Measurements from ENCODE around the gene COMMD7. TPM values are rescaled to one million over a fixed set of nuclear protein-coding genes. Genes with fewer than 3 reads are reported as not detected.

Gene COMMD7
- total and polyA plus RNA-seq, 4 experiments from 2014 or later: 29.6 to 154 (median 67.3) TPM

DNA sequence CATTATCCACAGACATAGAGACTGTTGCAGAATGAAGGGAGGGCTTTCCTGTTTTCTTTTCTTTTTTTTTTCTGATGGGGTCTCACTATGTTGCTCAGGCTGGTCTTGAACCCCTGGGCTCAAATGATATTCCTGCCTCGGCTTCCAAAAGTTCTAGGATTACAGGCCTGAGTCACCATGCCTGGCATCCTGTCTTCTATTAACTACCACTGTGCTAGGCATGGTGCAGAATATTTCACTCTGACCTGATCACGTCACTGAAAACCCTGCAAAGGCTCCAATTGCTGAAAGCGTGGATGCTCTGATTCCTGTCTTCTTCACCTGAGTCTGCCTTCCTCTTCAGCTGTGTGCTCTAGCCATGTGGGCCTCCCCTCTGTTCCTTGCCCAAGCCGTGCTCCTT, 10.5 kb upstream of the COMMD7 start:
- DNase-seq: no peak
- Mint-ChIP-seq H3K4me3 (no peak overlapping the region), H3K36me3 (no peaks in the 10 kb centered on the region), H3K27me3 (no peaks in the 10 kb centered on the region), H3K9me3 (no peaks in the 10 kb centered on the region), H3K27ac (peak overlapping the region in 1 of 7 donors; percentile 19), H3K4me1 (no peaks in the 10 kb centered on the region)
- intact Hi-C loops (cut with micrococcal nuclease): no loop called here
- CTCF ChIA-PET (ENCODE audit: partially characterized antibody): no interaction called here
- H3K27ac ChIP-seq (ENCODE audit: low read depth, low read length): no peak overlapping the region
- H3K4me3 ChIP-seq (ENCODE audit: low read length in 2 of 2): no peak overlapping the region
- no peaks in the 10 kb centered on the region for H3K27me3 ChIP-seq (ENCODE audit: insufficient read depth, low read length)
- no peaks in the 10 kb centered on the region for H3K36me3 ChIP-seq (ENCODE audit: insufficient read depth, low read length)
- no peaks in the 10 kb centered on the region for H3K9me3 ChIP-seq (ENCODE audit: control insufficient read depth in 1 of 2, low read length in 2 of 2)
- no peaks in the 10 kb centered on the region for H3K4me1 ChIP-seq (ENCODE audit: insufficient read depth, low read length)
- POLR2A ChIA-PET (ENCODE audit: partially characterized antibody): no interaction called here

DNA sequence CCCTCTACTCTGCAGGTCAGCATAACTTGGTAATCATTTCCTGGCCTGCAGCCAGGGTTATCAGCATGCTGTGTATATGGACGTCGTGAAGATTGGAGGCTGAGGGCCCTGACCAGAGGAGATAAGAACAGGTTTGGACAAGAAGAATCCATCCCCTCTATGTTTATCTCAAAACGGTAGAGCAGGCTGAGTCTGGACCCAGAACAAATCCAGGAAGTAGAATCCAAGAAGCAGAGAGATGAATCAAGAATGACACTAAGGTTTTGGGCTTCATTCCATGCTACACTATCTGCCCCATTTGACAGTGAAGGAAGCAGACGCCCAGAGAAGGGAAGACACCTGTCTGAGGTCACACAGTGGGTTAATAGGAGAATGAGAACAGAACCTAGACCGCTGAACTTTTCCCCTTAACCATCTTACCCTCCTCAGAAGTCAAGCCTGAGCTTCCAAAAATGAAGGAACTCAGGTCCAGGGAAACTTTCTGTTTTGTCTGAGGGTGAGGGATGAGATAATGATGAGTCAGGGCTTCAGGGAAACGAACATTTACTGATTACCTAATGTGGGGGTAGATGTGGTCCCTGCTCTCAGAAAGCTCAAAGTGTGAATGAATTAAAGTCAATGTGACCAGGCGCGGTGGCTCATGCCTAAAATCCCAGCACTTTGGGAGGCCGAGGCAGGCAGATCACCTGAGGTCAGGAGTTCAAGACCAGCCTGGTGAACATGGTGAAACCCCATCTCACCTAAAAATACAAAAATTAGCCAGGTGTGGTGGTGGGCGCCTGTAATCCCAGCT, 9.4 kb upstream of the COMMD7 start:
- peak overlapping the region in 1 of 7 donors; percentile 33 for H3K27ac Mint-ChIP-seq
- no peaks in the 10 kb centered on the region for H3K27me3 ChIP-seq (ENCODE audit: insufficient read depth, low read length)
- no peaks in the 10 kb centered on the region for H3K9me3 Mint-ChIP-seq
- no peak overlapping the region for H3K4me3 ChIP-seq (ENCODE audit: low read length in 2 of 2)
- H3K36me3 Mint-ChIP-seq: no peaks in the 10 kb centered on the region
- H3K4me3 Mint-ChIP-seq: no peak overlapping the region
- no peaks in the 10 kb centered on the region for H3K4me1 ChIP-seq (ENCODE audit: insufficient read depth, low read length)
- no peaks in the 10 kb centered on the region for H3K36me3 ChIP-seq (ENCODE audit: insufficient read depth, low read length)
- intact Hi-C loops (cut with micrococcal nuclease): no loop called here
- H3K9me3 ChIP-seq (ENCODE audit: control insufficient read depth in 1 of 2, low read length in 2 of 2): no peaks in the 10 kb centered on the region
- ChIA-PET CTCF (ENCODE audit: partially characterized antibody) (no interaction called here), POLR2A (ENCODE audit: partially characterized antibody) (no interaction called here)
- H3K27me3 Mint-ChIP-seq: no peaks in the 10 kb centered on the region
- H3K27ac ChIP-seq (ENCODE audit: low read depth, low read length): no peak overlapping the region
- DNase-seq: no peak
- H3K4me1 Mint-ChIP-seq: no peaks in the 10 kb centered on the region

DNA sequence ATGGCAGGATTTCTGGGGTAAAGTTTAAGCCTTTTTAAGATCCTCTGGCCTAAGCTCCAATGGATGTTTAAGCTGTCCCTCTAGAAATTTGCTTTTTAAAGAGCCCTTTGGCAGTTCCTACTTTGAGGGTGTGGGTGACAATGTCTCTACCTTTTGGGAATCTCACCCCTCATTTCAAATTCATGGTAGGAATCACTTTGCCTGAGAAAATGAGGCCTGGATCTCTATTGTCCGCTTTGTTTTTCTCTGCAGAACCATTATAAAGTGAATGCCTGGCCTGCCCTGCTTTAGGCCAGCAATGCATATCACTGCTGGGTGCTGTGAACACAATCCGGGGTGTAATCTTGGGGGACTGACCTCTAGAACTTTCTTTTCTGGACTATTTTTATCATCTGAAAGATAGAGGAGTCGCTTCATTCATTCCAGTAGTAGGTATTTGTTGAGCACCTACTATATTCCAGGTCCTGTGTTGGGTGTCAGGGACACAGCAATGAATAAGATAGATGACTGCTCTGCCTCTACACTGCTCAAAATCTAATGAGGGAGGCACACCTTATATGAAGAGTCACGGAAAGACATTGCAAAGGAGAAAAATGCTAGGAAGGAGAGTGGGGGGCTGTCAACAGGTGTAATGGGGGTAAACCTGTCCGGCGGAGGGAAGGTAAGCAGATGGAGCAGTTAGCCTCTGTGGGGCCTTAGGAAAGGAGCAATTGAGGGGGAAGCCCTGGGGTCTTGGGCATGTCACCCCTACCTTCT, 8.6 kb upstream of the COMMD7 start:
- Mint-ChIP-seq H3K9me3 (no peaks in the 10 kb centered on the region), H3K4me3 (no peak overlapping the region), H3K4me1 (no peaks in the 10 kb centered on the region), H3K36me3 (no peaks in the 10 kb centered on the region), H3K27ac (no peak overlapping the region), H3K27me3 (no peaks in the 10 kb centered on the region)
- Histone ChIP-seq H3K36me3 (ENCODE audit: insufficient read depth, low read length) (no peaks in the 10 kb centered on the region), H3K27me3 (ENCODE audit: insufficient read depth, low read length) (no peaks in the 10 kb centered on the region), H3K4me1 (ENCODE audit: insufficient read depth, low read length) (no peaks in the 10 kb centered on the region), H3K9me3 (ENCODE audit: control insufficient read depth in 1 of 2, low read length in 2 of 2) (no peaks in the 10 kb centered on the region), H3K4me3 (ENCODE audit: low read length in 2 of 2) (no peak overlapping the region), H3K27ac (ENCODE audit: low read depth, low read length) (no peak overlapping the region)
- intact Hi-C loops (cut with micrococcal nuclease): no loop called here
- ChIA-PET CTCF (ENCODE audit: partially characterized antibody) (no interaction called here), POLR2A (ENCODE audit: partially characterized antibody) (no interaction called here)
- no peak for DNase-seq

DNA sequence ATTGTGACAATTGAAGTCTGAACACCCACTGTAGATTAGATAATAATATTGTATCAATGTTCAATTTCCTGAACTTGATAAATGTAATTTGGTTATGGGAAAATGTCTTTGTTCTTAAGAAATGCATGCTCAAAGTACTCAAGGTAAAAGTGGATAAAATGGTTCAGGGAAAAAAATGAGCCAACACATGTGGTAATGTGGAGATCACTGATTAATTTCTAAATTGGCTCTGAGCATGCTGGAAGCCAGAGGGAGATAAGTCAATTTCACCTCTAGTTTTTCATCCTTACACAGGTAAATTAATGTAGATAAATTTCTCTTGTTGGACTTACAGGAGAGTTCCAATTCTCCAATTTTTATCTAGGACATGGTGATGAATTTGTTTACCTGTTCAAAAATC, 8.0 kb upstream of the COMMD7 start:
- Mint-ChIP-seq H3K4me1 (no peaks in the 10 kb centered on the region), H3K27ac (no peak overlapping the region), H3K27me3 (no peaks in the 10 kb centered on the region), H3K4me3 (no peak overlapping the region), H3K9me3 (no peaks in the 10 kb centered on the region), H3K36me3 (no peaks in the 10 kb centered on the region)
- no peaks in the 10 kb centered on the region for H3K4me1 ChIP-seq (ENCODE audit: insufficient read depth, low read length)
- no peaks in the 10 kb centered on the region for H3K36me3 ChIP-seq (ENCODE audit: insufficient read depth, low read length)
- no peak overlapping the region for H3K4me3 ChIP-seq (ENCODE audit: low read length in 2 of 2)
- H3K9me3 ChIP-seq (ENCODE audit: control insufficient read depth in 1 of 2, low read length in 2 of 2): no peaks in the 10 kb centered on the region
- DNase-seq: no peak
- no peaks in the 10 kb centered on the region for H3K27me3 ChIP-seq (ENCODE audit: insufficient read depth, low read length)
- ChIA-PET CTCF (ENCODE audit: partially characterized antibody) (no interaction called here), POLR2A (ENCODE audit: partially characterized antibody) (no interaction called here)
- H3K27ac ChIP-seq (ENCODE audit: low read depth, low read length): no peak overlapping the region
- intact Hi-C loops (cut with micrococcal nuclease): no loop called here

DNA sequence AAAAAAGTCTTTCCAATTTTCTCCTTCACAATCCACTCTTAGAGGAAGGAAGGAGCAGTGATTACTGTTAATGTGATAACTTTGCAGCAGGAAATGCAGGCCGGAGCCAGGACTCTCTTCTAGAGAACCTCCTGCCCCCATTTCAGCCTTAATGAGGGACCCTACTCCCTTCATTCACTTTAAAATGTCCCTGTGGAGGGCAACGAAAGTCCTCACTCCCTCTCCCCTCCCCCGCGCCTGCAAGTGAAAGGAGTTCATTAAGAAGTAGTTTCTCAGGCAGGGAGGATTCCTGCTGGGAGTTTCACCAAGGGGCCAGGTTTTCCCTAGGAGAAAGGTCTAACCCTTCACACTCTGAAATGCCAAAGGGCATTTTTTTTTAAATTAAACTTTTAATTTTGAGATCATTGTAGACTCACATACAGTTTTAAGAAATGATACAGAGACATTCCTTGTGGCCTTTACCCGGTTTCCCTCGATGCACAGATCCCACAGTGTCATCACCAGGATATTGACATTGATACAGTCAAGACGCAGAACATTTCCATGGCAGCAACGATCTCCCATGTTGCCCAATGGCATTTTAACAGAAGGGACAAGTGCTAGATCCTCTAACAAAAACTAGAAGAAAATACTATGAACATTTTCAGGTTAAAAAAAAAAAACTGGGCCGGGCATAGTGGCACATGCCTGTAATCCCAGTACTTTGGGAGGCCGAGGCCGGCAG, 6.8 kb upstream of the COMMD7 start:
- Mint-ChIP-seq H3K36me3 (no peaks in the 10 kb centered on the region), H3K4me1 (no peaks in the 10 kb centered on the region)

DNA sequence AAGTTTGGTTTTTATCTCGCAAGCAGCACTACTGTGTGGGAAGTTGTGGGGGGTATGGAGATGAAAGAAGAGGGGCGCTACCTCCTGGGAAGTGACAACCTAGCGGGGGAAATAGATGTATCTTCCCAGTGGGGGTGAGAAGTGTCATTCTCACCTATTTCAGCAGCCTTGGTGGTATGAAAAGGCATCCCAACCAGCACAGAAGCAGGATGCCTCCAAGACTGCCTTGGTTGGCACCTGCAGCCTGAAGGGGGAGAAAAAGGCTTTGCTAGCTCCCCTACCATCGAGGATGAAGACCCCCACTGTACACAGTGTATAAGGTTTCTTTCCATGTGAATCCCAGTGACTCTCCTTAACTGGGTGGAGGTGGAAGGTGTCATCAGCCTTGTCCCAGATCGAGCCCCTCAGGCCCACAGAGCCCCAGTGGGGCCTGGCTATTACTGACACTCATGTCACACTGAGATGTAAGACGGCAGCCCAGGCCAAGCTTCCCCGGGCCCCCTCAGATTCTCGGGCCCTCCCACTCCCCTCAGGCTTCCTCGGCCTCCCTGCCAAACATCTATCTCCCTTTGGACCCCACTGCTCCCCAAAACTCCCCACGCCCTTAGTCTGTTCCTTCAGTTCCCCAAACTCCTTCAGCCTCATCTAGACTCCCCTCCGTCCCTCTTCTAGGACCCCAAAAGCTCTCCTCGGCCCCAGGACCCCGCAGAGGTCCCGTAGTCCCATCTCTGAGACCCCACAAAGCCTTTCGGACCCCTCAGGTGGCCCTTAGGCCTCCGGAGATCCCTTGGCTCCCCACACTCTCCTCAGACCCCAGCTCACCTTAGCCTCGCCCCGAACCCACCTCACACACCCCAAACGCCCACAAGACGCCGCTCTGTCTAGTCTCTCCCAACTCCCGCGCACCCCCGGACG, 688 bp downstream of the COMMD7 start:
- Histone ChIP-seq H3K4me1 (ENCODE audit: insufficient read depth, low read length) (peaks cover 42% of the 10 kb centered on the region), H3K36me3 (ENCODE audit: insufficient read depth, low read length) (no peaks in the 10 kb centered on the region), H3K9me3 (ENCODE audit: control insufficient read depth in 1 of 2, low read length in 2 of 2) (no peaks in the 10 kb centered on the region), H3K27me3 (ENCODE audit: insufficient read depth, low read length) (no peaks in the 10 kb centered on the region), H3K4me3 (ENCODE audit: low read length in 2 of 2) (peak overlapping the region; percentile 69 to 86), H3K27ac (ENCODE audit: low read depth, low read length) (peak overlapping the region; percentile 79)
- DNase-seq: peak in 2 of 5 donors; percentile 12 to 13
- peak overlapping the region; percentile 85 to 98 (median 96) for H3K27ac Mint-ChIP-seq
- intact Hi-C loops (cut with micrococcal nuclease): loop anchor here (1.0 to 5.0 kb wide), 2 partner anchors 20 to 35 kb away; partner anchors contain the start of gene DNMT3B
- H3K9me3 Mint-ChIP-seq: no peaks in the 10 kb centered on the region
- CTCF ChIA-PET (ENCODE audit: partially characterized antibody): interaction anchor here (0.8 to 3.0 kb wide), 5 partner anchors 20 to 69 kb away, joined by 3 to 23 read pairs (median 5); partner anchors contain the start of genes C20orf203 and DNMT3B
- peak overlapping the region; percentile 82 to 98 (median 96) for H3K4me3 Mint-ChIP-seq
- POLR2A ChIA-PET (ENCODE audit: partially characterized antibody): interaction anchor here (0.6 to 3.2 kb wide), 15 partner anchors 8 to 633 kb away, joined by 3 to 34 read pairs (median 4); partner anchors contain the start of genes DNMT3B, NOL4L and TM9SF4
- peaks cover 0 to 10% of the 10 kb centered on the region in 2 donors for H3K36me3 Mint-ChIP-seq
- H3K4me1 Mint-ChIP-seq: peaks cover 18 to 53% (median 36%) of the 10 kb centered on the region in 4 donors
- no peaks in the 10 kb centered on the region for H3K27me3 Mint-ChIP-seq

More for the DNA sequence above, 6.8 kb upstream of the COMMD7 start:
- no peaks in the 10 kb centered on the region for H3K36me3 ChIP-seq (ENCODE audit: insufficient read depth, low read length)
- CTCF ChIA-PET (ENCODE audit: partially characterized antibody): no interaction called here
- H3K4me1 ChIP-seq (ENCODE audit: insufficient read depth, low read length): no peaks in the 10 kb centered on the region
- H3K9me3 Mint-ChIP-seq: no peaks in the 10 kb centered on the region
- no peaks in the 10 kb centered on the region for H3K9me3 ChIP-seq (ENCODE audit: control insufficient read depth in 1 of 2, low read length in 2 of 2)
- H3K27ac ChIP-seq (ENCODE audit: low read depth, low read length): no peak overlapping the region
- DNase-seq: no peak
- H3K4me3 Mint-ChIP-seq: no peak overlapping the region
- intact Hi-C loops (cut with micrococcal nuclease): no loop called here
- no peak overlapping the region for H3K27ac Mint-ChIP-seq
- no peaks in the 10 kb centered on the region for H3K27me3 Mint-ChIP-seq
- POLR2A ChIA-PET (ENCODE audit: partially characterized antibody): no interaction called here
- H3K27me3 ChIP-seq (ENCODE audit: insufficient read depth, low read length): no peaks in the 10 kb centered on the region
- H3K4me3 ChIP-seq (ENCODE audit: low read length in 2 of 2): no peak overlapping the region
